ENCODE results near the gene C2orf76. TPM values are rescaled to one million over a fixed set of nuclear protein-coding genes. Genes with fewer than 3 reads are reported as not detected.

C2orf76 gene
- total and polyA plus RNA-seq, 10 of the 15 experiments (the other 5 are each of a cell fraction or from before 2014, with no cell fraction given): 14.0 to 46.1 (median 25.4) TPM

GRCh38 chr2:119266091-119266589 lies 100.5 kb downstream of the C2orf76 start:
- no peak overlapping the region for H2AFZ ChIP-seq (ENCODE audit: control insufficient read depth, low read depth, low read length)
- ChIA-PET POLR2A (no interaction called here), RAD21 (ENCODE audit: unreplicated experiment) (interaction anchor here (3.2 kb wide), 1 partner anchor 385 kb away, joined by 10 read pairs; no protein-coding TSS in a partner anchor), SMC1A (ENCODE audit: uncharacterized antibody, unreplicated experiment) (interaction anchor here (0.6 to 1.8 kb wide), 7 partner anchors 15 to 385 kb away, joined by 3 to 4 read pairs (median 3); no protein-coding TSS in a partner anchor), CTCF (interaction anchor here (0.8 to 1.9 kb wide), 11 partner anchors 11 to 384 kb away, joined by 3 to 10 read pairs (median 3); partner anchors contain the start of genes C2orf76 and DBI)
- intact Hi-C loops (cut with micrococcal nuclease; ENCODE audit: unreplicated experiment): no loop called here
- no peak overlapping the region for H3K27ac ChIP-seq (ENCODE audit: control insufficient read depth, insufficient read depth)
- BruUV-seq (replicated peaks): no TSS peak
- H3K36me3 ChIP-seq (ENCODE audit: control insufficient read depth in 2 of 2, insufficient read depth in 2 of 2, low read length in 1 of 2): peaks cover 0 to 2% of the 10 kb centered on the region in 2 experiments; a peak in 1 of 4 replicates
- in situ Hi-C loops (cut with MboI): no loop called here
- no peak overlapping the region for H3K4me3 ChIP-seq
- 95% methylated on average over 8 of the region's 8 CpGs for WGBS (ENCODE audit: insufficient coverage, insufficient replicate concordance, low lambda C conversion rate, missing lambda C conversion rate)
- H3K9me3 ChIP-seq (replicated peaks; ENCODE audit: control insufficient read depth, insufficient read depth, low read length): no peaks in the 10 kb centered on the region
- FAIRE-seq (no peak), ATAC-seq (no peak), DNase-seq (ENCODE audit: low read depth, low spot score) (no peak)
- H3K9ac ChIP-seq (ENCODE audit: control insufficient read depth, insufficient read depth, low read length): no peak overlapping the region
- no peaks in the 10 kb centered on the region for H3K4me1 ChIP-seq (ENCODE audit: control insufficient read depth, insufficient read depth, low read length)
- no peaks in the 10 kb centered on the region for H3K27me3 ChIP-seq (replicated peaks in 1 of 2; ENCODE audit: control insufficient read depth in 2 of 2, insufficient read depth in 2 of 2, low read length in 1 of 2)
- H3K79me2 ChIP-seq (ENCODE audit: control insufficient read depth, insufficient read depth, low read length): no peaks in the 10 kb centered on the region
- H4K20me1 ChIP-seq (ENCODE audit: control insufficient read depth, insufficient read depth): no peaks in the 10 kb centered on the region
- TF ChIP-seq NR2C1 (IDR thresholded peaks at IDR 0.05) (no peak), MTA3 (IDR thresholded peaks at IDR 0.05; ENCODE audit: borderline replicate concordance, low read length) (no peak), SKIL (IDR thresholded peaks at IDR 0.05; ENCODE audit: low read depth, poor library complexity, severe bottlenecking) (no peak), CREM (IDR thresholded peaks at IDR 0.05; ENCODE audit: low read depth) (no peak), HDAC2 (IDR thresholded peaks at IDR 0.05) (no peak), CEBPB (IDR thresholded peaks at IDR 0.05; ENCODE audit: borderline replicate concordance in 1 of 2, low read depth in 2 of 2, low read length in 2 of 2) (no peak), CUX1 (IDR thresholded peaks at IDR 0.05; ENCODE audit: insufficient replicate concordance, low read depth, low read length) (no peak), CEBPZ (IDR thresholded peaks at IDR 0.05; ENCODE audit: low read depth, low read length) (no peak), RELA (IDR thresholded peaks at IDR 0.05; ENCODE audit: borderline replicate concordance, partially characterized antibody) (no peak)
- no peak overlapping the region for H3K4me2 ChIP-seq (ENCODE audit: control insufficient read depth, insufficient read depth)

Data from GM12878 (cell line).